IMR-90 (cell line): ENCODE measurements around the gene S100A1. TPM values are rescaled to one million over a fixed set of nuclear protein-coding genes. Genes with fewer than 3 reads are reported as not detected.

Source experiments
- ATAC-seq: fragments of 200-7000 bp; cut with Tn5 transposase; 2 replicates; pipeline ENCODE4 v1.9.1; 2020; ENCODE audit warnings: low read depth, mild to moderate bottlenecking, moderate library complexity
- BruUV-seq: library from RNA; stranded (reverse); fragments of 400-500 nt; replicated peaks from 2 replicates; lab custom pipeline; 2021; lab: Mats Ljungman, UMichigan
- CTCF ChIA-PET: fragments of 300-600 bp; formaldehyde crosslinking; extraction: SDS; loops from one replicate; lab custom pipeline; 2021; ENCODE audit warnings: antibody characterized with exemption; lab: Yijun Ruan, JAX
- POLR2A ChIA-PET: fragments of 300-600 bp; sonication (Branson Sonifier 250); formaldehyde crosslinking; loops from one replicate; lab custom pipeline; 2022; ENCODE audit warnings: antibody characterized with exemption; ENCODE audit not compliant: unreplicated experiment; lab: Charles Lee
- DNase-seq: peaks from one replicate; pipeline ENCODE4 v3.0.0; 2013
- H2AFZ ChIP-seq: replicated peaks from 2 replicates; pipeline ENCODE3; 2013; ENCODE audit warnings: low read length, mild to moderate bottlenecking; ENCODE audit not compliant: poor library complexity
- H2AK5ac ChIP-seq: 2 replicates; pipeline ENCODE4 v1.6.1; 2013; ENCODE audit warnings: low read depth, low read length, inconsistent platforms
- H2AK9ac ChIP-seq: replicated peaks from 2 replicates; pipeline ENCODE3; 2013; ENCODE audit warnings: mild to moderate bottlenecking, low read depth, low read length, moderate library complexity; ENCODE audit not compliant: poor library complexity
- H2BK120ac ChIP-seq: 2 replicates; pipeline ENCODE4 v1.6.1; 2013; ENCODE audit warnings: low read depth, low read length, inconsistent platforms
- H2BK15ac ChIP-seq: 3 replicates; pipeline ENCODE4 v1.6.1; 2013; ENCODE audit warnings: low read depth, low read length, inconsistent platforms
- H2BK20ac ChIP-seq: 2 replicates; pipeline ENCODE4 v1.6.1; 2013; ENCODE audit warnings: low read depth, mild to moderate bottlenecking, inconsistent platforms, low read length, moderate library complexity
- H2BK5ac ChIP-seq: 2 replicates; pipeline ENCODE4 v1.6.1; 2013; ENCODE audit warnings: mild to moderate bottlenecking, low read depth, low read length, inconsistent platforms; ENCODE audit not compliant: poor library complexity, severe bottlenecking
- H3K14ac ChIP-seq: replicated peaks from 2 replicates; pipeline ENCODE4 v1.6.1; 2013; ENCODE audit warnings: low read depth, low read length, inconsistent platforms
- H3K18ac ChIP-seq: 2 replicates; pipeline ENCODE4 v1.6.1; 2013; ENCODE audit warnings: low read depth, low read length, control low read depth
- H3K23ac ChIP-seq: 2 replicates; pipeline ENCODE4 v1.6.1; 2013; ENCODE audit warnings: low read depth, low read length, inconsistent platforms
- H3K27ac ChIP-seq: 2 replicates; pipeline ENCODE4 v1.5.1; 2013; ENCODE audit warnings: mild to moderate bottlenecking, control low read depth, low read length; ENCODE audit not compliant: insufficient read depth
- H3K27me3 ChIP-seq: 2 replicates; pipeline ENCODE4 v1.6.1; 2013; ENCODE audit warnings: low read length; ENCODE audit not compliant: control insufficient read depth, insufficient read depth
- H3K36me3 ChIP-seq: 2 replicates; pipeline ENCODE4 v1.6.1; 2013; ENCODE audit warnings: low read length, mixed read lengths; ENCODE audit not compliant: control insufficient read depth, insufficient read depth
- H3K4ac ChIP-seq: 2 replicates; pipeline ENCODE4 v1.6.1; 2013; ENCODE audit warnings: low read depth, low read length, inconsistent platforms
- H3K4me1 ChIP-seq: 2 replicates; pipeline ENCODE4 v1.6.1; 2013; ENCODE audit warnings: low read length, mixed read lengths; ENCODE audit not compliant: control insufficient read depth, insufficient read depth
- H3K4me2 ChIP-seq: 2 replicates; pipeline ENCODE4 v1.6.1; 2013; ENCODE audit warnings: low read depth, mild to moderate bottlenecking, control low read depth, low read length, moderate library complexity
- H3K4me3 ChIP-seq: 2 replicates; pipeline ENCODE4 v1.5.1; 2013; ENCODE audit warnings: low read depth, mild to moderate bottlenecking, control low read depth, low read length, moderate library complexity; ENCODE audit not compliant: insufficient read depth
- H3K56ac ChIP-seq: 2 replicates; pipeline ENCODE4 v1.6.1; 2013; ENCODE audit warnings: low read length, inconsistent platforms; ENCODE audit not compliant: insufficient read depth; ENCODE audit errors: extremely low read depth
- H3K79me1 ChIP-seq, 2 experiments: 2 replicates each; pipeline ENCODE4 v1.6.1; 2013; ENCODE audit warnings: low read length in 2 of 2, inconsistent platforms in 1 of 2, low read depth in 1 of 2
- H3K9ac ChIP-seq: 2 replicates; pipeline ENCODE4 v1.6.1; 2013; ENCODE audit warnings: low read depth, low read length, control low read depth
- H3K9me1 ChIP-seq: 2 replicates; pipeline ENCODE4 v1.6.1; 2013; ENCODE audit warnings: low read length, inconsistent platforms; ENCODE audit not compliant: insufficient read depth
- H3K9me3 ChIP-seq: 2 replicates; pipeline ENCODE4 v1.6.1; 2013; ENCODE audit warnings: low read length; ENCODE audit not compliant: control insufficient read depth, insufficient read depth
- H4K20me1 ChIP-seq: 2 replicates; pipeline ENCODE4 v1.6.1; 2013; ENCODE audit warnings: low read length, inconsistent platforms; ENCODE audit not compliant: insufficient read depth
- H4K5ac ChIP-seq: 2 replicates; pipeline ENCODE4 v1.6.1; 2013; ENCODE audit warnings: mild to moderate bottlenecking, low read depth, low read length, control low read depth
- H4K8ac ChIP-seq, 2 experiments: 2 replicates each; pipeline ENCODE4 v1.6.1; 2013; ENCODE audit warnings: low read depth in 2 of 2, low read length in 2 of 2, control low read depth in 1 of 2, inconsistent platforms in 1 of 2
- H4K91ac ChIP-seq: 2 replicates; pipeline ENCODE4 v1.6.1; 2013; ENCODE audit warnings: low read depth, low read length, inconsistent platforms; ENCODE audit not compliant: insufficient read depth
- BHLHE40 ChIP-seq: fragments of 150-350 bp; IDR thresholded peaks from 2 replicates; pipeline ENCODE4 v1.6.1; 2016; ENCODE audit warnings: mild to moderate bottlenecking, low read depth, low read length
- CEBPB ChIP-seq: IDR thresholded peaks from 2 replicates; pipeline ENCODE4 v1.6.1; 2012; ENCODE audit warnings: low read depth, low read length, improper control_type of control experiment
- POLR2A ChIP-seq: IDR thresholded peaks from 2 replicates; pipeline ENCODE4 v1.6.1; 2012; ENCODE audit warnings: mild to moderate bottlenecking, low read depth, low read length
- USF2 ChIP-seq: fragments of 150-350 bp; IDR thresholded peaks from 2 replicates; pipeline ENCODE4 v1.6.1; 2017; ENCODE audit warnings: mild to moderate bottlenecking, antibody characterized with exemption, low read length, low read depth
- WGBS, 2 experiments: methylation state at CpG; one replicate each; pipeline versions ENCODE4 v1.1.5 to v1.1.7; 2013; ENCODE audit warnings: missing lambda C conversion rate in 2 of 2; ENCODE audit not compliant: insufficient read length in 1 of 2; ENCODE audit errors: extremely low coverage in 2 of 2; 5-methylcytosine and 5-hydroxymethylcytosine counted together
- dilution Hi-C: fragments of 300-500 bp; cut with HindIII; formaldehyde crosslinking; loops from one replicate; pipeline ENCODE4 v1.14.3; 2018; ENCODE audit warnings: low sequenced_read_pairs; ENCODE audit not compliant: unreplicated experiment
- in situ Hi-C: fragments of 300-500 bp; cut with MboI; formaldehyde crosslinking; loops from 3 replicates; pipeline ENCODE4 v1.14.3; 2019; ENCODE audit warnings: low sequenced_read_pairs, inconsistent platforms, mixed read lengths
- intact Hi-C: fragments of 100-400 bp; cut with micrococcal nuclease; formaldehyde crosslinking; loops from 2 replicates; pipeline ENCODE4 v1.10.0; 2022
- polyA plus RNA-seq, 3 experiments: library from polyadenylated mRNA; depleted of rRNA; stranded (reverse); fragments of >200 nt; gene quantifications; 2 replicates each; pipeline ENCODE4 v1.2.3, GENCODE V29; 2012; ENCODE audit warnings: low replicate concordance in 1 of 3
- total RNA-seq: library from RNA; depleted of rRNA; stranded (reverse); fragments of >200 nt; gene quantifications from 2 replicates; pipeline ENCODE4 v1.2.3, GENCODE V29; 2012

The S100A1 gene
- total and polyA plus RNA-seq, 2 of the 4 experiments (the other 2 are of a cell fraction): 0.18 to 0.29 TPM

GRCh38 chr1:153608089-153608682 lies 20.0 kb upstream of the S100A1 start:
- TF ChIP-seq BHLHE40: no peak
- TF ChIP-seq CEBPB: no peak
- no peak for TF ChIP-seq POLR2A
- TF ChIP-seq USF2: no peak
- Histone ChIP-seq H2AFZ (peak overlapping the region; percentile 48), H3K27ac (peak overlapping the region; percentile 85), H3K56ac (peak overlapping the region; percentile 19), H3K36me3 (peaks cover 22% of the 10 kb centered on the region), H4K5ac (peak overlapping the region; percentile 91), H2BK15ac (peak overlapping the region; percentile 54; the same call in 1 of the 3 replicates), H3K14ac (peak overlapping the region; percentile 86), H3K4me3 (peak overlapping the region; percentile 43), H4K91ac (peak overlapping the region; percentile 81), H4K8ac (peak overlapping the region; percentile 26 to 90), H3K9ac (peak overlapping the region; percentile 80), H3K4me1 (peaks cover 38% of the 10 kb centered on the region), H3K9me3 (no peaks in the 10 kb centered on the region), H3K18ac (peak overlapping the region; percentile 35), H3K4ac (peak overlapping the region; percentile 92), H2AK9ac (peak overlapping the region; percentile 97), H3K9me1 (peaks cover 17% of the 10 kb centered on the region), H2BK120ac (peak overlapping the region; percentile 50), H3K79me1 (peaks cover 16 to 70% of the 10 kb centered on the region in 2 experiments), H2AK5ac (peak overlapping the region; percentile 97), H4K20me1 (peaks cover 11% of the 10 kb centered on the region; the same call in 1 of the 2 replicates), H2BK5ac (peak overlapping the region; percentile 91), H3K27me3 (no peaks in the 10 kb centered on the region), H3K4me2 (peak overlapping the region; percentile 92), H2BK20ac (peak overlapping the region; percentile 69; the same call in 1 of the 2 replicates), H3K23ac (peak overlapping the region; percentile 75)
- ATAC-seq: no peak
- dilution Hi-C loops: no loop called here
- no TSS peak for BruUV-seq
- in situ Hi-C loops: no loop called here
- ChIA-PET POLR2A (interaction anchor here (0.5 to 1.3 kb wide), 4 partner anchors 19 to 44 kb away, joined by 3 to 17 read pairs (median 5); partner anchors contain the start of gene S100A13), CTCF (interaction anchor here (1.0 kb wide), 1 partner anchor 16 kb away, joined by 6 read pairs; no protein-coding TSS in a partner anchor)
- intact Hi-C loops: no loop called here
- no peak for DNase-seq
- WGBS, 2 experiments: 100% methylated on average over 2 of the region's 7 CpGs; no CpG with 5 or more reads in 1 of the 2 experiments
